Measurements from ENCODE around the gene SPAG9. TPM values are rescaled to one million over a fixed set of nuclear protein-coding genes. Genes with fewer than 3 reads are reported as not detected.

The SPAG9 gene
- total and polyA plus RNA-seq, 2 donors = 35.6 to 37.3 TPM

DNA sequence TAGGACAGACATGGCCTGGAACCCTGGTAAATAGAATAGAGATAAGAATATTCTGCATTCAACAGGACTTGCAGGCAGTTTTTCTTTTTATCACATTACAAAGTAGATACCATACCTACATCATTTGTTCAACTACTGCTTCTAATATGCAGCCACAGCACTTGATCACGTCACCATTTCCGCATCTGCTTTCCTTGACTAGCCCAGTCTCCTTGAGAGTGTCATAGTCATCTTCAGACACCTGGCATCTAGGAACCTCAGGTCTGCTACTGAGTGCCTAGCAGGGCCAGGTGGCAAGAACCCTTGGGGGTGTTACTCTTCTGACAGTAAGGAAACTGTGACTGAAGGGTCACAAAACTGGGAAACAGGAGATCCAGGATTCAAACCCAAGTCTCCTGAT, 161.3 kb downstream of the SPAG9 start:
- H3K4me1 ChIP-seq (ENCODE audit: control insufficient read depth in 2 of 2, insufficient read depth in 2 of 2, low read length in 2 of 2) = peaks cover 0 to 8% of the 10 kb centered on the region in 2 donors
- peaks cover 5 to 13% of the 10 kb centered on the region in 2 donors for H3K36me3 ChIP-seq (ENCODE audit: control insufficient read depth in 2 of 2, insufficient read depth in 2 of 2, low read length in 1 of 2)
- WGBS = 98% methylated on average over 2 of the region's 2 CpGs
- no peaks in the 10 kb centered on the region for H3K9me3 ChIP-seq (ENCODE audit: control insufficient read depth in 2 of 2, insufficient read depth in 1 of 2, low read length in 1 of 2)
- no peak for DNase-seq (ENCODE audit: low read depth in 6 of 9, low spot score in 9 of 9)
- peaks cover 0 to 9% of the 10 kb centered on the region in 2 donors for H3K27me3 ChIP-seq (ENCODE audit: control insufficient read depth in 2 of 2, insufficient read depth in 1 of 2, low read length in 1 of 2)
- no peak overlapping the region for H3K27ac ChIP-seq (ENCODE audit: low read depth in 1 of 2, low read length in 1 of 2)
- no peak overlapping the region for H3K4me3 ChIP-seq (ENCODE audit: low read length in 2 of 2)

DNA sequence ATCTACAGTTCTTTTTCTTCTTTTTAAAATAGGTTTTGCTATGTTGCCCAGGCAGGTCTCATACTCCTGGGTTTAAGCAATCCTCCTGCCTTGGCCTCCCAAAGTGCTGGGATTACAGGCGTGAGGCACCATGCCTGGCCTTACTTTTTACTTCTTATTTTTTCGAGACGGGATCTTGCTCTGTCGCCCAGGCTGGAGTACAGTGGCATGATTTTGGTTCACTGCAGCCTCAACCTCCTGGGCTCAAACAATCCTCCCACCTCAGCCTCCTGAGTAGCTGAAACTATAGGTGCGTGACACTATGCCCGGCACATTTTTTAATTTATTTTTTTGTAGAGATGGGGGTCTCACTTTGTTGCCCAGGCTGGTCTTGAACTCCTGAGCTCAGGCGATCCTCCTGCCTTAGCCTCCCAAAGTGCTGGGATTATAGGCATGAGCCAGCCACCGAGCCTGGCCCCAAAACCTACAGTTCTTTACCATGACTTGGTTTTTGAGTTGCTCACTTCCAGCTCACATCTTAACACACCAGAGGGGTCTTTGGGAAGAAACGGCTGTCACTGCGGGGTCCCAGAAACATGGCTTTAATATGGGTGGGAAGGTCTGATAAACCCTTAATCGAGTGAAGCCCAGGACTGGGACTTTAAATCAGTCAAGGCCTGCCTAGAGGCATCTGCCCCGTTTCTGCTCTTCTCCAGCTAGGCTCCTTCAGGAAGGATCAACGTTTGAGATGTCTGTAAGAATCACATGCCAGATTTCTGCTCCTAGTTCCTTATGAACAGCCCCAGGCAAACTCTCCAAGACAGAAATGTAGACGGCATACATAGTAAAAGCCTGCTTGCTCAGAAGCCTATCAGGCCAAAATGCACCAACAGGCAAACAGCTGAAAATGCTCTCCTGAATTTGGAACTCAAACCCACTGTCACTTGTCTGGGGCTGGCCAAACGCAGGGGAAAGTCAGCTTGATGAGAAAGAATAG, 162.8 kb downstream of the SPAG9 start:
- H3K27me3 ChIP-seq (ENCODE audit: control insufficient read depth in 2 of 2, insufficient read depth in 1 of 2, low read length in 1 of 2) = peaks cover 0 to 12% of the 10 kb centered on the region in 2 donors
- WGBS = 93% methylated on average over 15 of the region's 15 CpGs
- H3K9me3 ChIP-seq (ENCODE audit: control insufficient read depth in 2 of 2, insufficient read depth in 1 of 2, low read length in 1 of 2) = no peaks in the 10 kb centered on the region
- H3K36me3 ChIP-seq (ENCODE audit: control insufficient read depth in 2 of 2, insufficient read depth in 2 of 2, low read length in 1 of 2) = peaks cover 5 to 13% of the 10 kb centered on the region in 2 donors
- H3K4me3 ChIP-seq (ENCODE audit: low read length in 2 of 2) = no peak overlapping the region
- peaks cover 0 to 13% of the 10 kb centered on the region in 2 donors for H3K4me1 ChIP-seq (ENCODE audit: control insufficient read depth in 2 of 2, insufficient read depth in 2 of 2, low read length in 2 of 2)
- DNase-seq (ENCODE audit: low read depth in 6 of 9, low spot score in 9 of 9) = no peak
- no peak overlapping the region for H3K27ac ChIP-seq (ENCODE audit: low read depth in 1 of 2, low read length in 1 of 2)

DNA sequence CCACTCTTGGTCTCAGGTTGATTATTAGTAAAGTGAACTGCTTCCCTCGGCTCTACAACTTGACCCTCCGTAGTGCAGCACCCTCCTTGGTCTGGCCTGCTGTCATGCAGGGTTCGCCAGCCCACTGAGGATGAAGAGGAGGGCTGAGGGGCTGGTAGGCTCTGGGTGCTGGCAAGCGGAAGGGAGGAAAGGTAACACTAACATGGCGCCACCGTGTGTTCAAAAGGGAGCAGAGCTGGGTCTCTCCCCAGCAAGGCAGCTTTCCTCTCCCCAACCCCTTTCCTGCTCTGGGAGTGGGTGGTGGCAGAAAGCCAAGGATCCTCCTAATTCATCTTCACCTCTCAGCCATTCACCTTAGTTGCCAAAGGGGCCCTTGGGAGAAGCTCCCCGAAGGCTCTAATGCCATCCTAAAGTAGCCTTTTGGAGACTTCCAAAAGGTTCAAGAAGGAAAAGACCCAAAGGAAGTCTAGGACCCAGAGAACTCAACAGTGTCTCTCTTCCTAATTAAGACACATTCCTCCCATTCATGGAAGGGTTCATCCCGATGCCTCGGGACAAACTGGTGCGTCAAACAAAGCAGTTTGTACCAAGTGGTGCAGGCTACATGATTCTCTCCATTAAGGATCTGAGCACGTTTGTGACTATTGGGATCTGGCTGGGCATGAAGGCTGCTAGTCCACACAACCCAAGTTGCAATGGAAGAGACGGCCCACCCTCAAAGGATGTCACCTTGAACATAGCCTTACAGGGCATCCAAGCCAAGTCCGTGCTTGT, 163.7 kb downstream of the SPAG9 start:
- 48% methylated on average over 13 of the region's 13 CpGs for WGBS
- Histone ChIP-seq H3K4me3 (ENCODE audit: low read length in 2 of 2) (no peak overlapping the region), H3K9me3 (ENCODE audit: control insufficient read depth in 2 of 2, insufficient read depth in 1 of 2, low read length in 1 of 2) (no peaks in the 10 kb centered on the region), H3K27me3 (ENCODE audit: control insufficient read depth in 2 of 2, insufficient read depth in 1 of 2, low read length in 1 of 2) (peaks cover 0 to 12% of the 10 kb centered on the region in 2 donors), H3K36me3 (ENCODE audit: control insufficient read depth in 2 of 2, insufficient read depth in 2 of 2, low read length in 1 of 2) (peaks cover 5 to 13% of the 10 kb centered on the region in 2 donors), H3K27ac (ENCODE audit: low read depth in 1 of 2, low read length in 1 of 2) (no peak overlapping the region), H3K4me1 (ENCODE audit: control insufficient read depth in 2 of 2, insufficient read depth in 2 of 2, low read length in 2 of 2) (peaks cover 0 to 13% of the 10 kb centered on the region in 2 donors)
- peak in 8 of 9 donors; percentile 43 to 79 (median 62) for DNase-seq (ENCODE audit: low read depth in 6 of 9, low spot score in 9 of 9)

DNA sequence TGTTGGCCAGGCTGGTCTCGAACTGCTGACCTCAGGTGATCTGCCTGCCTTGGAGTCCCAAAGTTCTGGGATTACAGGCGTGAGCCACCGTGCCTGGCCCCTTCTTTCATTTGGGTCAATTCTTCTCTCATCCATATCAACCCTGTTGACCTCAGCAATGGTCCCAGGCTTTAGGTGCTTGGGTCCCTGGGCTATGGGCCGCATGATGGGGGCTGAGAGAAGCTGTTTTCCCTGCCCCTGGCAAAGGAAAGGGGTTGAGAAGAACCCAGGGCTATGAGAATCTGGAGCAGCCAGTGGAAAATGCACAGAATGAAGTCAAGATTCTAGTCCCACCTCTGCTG, 164.3 kb downstream of the SPAG9 start:
- WGBS = 95% methylated on average over 4 of the region's 4 CpGs

DNA sequence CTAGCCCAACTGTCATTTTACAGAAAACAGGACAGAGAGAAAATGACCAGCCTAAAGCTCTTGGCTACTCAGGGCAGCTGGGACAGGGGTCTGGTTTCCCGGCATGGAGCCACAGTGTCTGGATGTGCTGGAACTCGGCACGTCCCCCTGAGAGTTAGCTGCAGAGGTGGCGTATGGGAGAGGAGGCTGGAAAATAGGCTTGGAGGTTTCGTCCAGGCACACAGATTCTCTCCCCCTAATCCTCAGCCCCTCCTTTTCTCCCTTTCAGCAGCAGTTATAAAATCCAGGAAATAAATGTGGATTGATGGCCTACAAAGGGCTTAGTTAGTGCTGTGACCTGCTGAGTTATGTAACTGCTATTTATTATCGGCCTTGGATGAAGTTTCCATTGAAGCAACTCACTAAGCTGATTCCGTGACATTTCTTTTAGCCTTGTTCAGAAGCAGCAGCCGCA, 165.0 kb downstream of the SPAG9 start:
- Histone ChIP-seq H3K36me3 (ENCODE audit: control insufficient read depth in 2 of 2, insufficient read depth in 2 of 2, low read length in 1 of 2) (peaks cover 5 to 12% of the 10 kb centered on the region in 2 donors), H3K4me3 (ENCODE audit: low read length in 2 of 2) (no peak overlapping the region), H3K9me3 (ENCODE audit: control insufficient read depth in 2 of 2, insufficient read depth in 1 of 2, low read length in 1 of 2) (no peaks in the 10 kb centered on the region), H3K27me3 (ENCODE audit: control insufficient read depth in 2 of 2, insufficient read depth in 1 of 2, low read length in 1 of 2) (peaks cover 0 to 14% of the 10 kb centered on the region in 2 donors), H3K27ac (ENCODE audit: low read depth in 1 of 2, low read length in 1 of 2) (no peak overlapping the region), H3K4me1 (ENCODE audit: control insufficient read depth in 2 of 2, insufficient read depth in 2 of 2, low read length in 2 of 2) (peaks cover 0 to 16% of the 10 kb centered on the region in 2 donors)
- no peak for DNase-seq (ENCODE audit: low read depth in 6 of 9, low spot score in 9 of 9)
- WGBS = 96% methylated on average over 8 of the region's 8 CpGs

More for the DNA sequence above, 164.3 kb downstream of the SPAG9 start:
- H3K36me3 ChIP-seq (ENCODE audit: control insufficient read depth in 2 of 2, insufficient read depth in 2 of 2, low read length in 1 of 2) = peaks cover 5 to 13% of the 10 kb centered on the region in 2 donors
- H3K4me3 ChIP-seq (ENCODE audit: low read length in 2 of 2) = no peak overlapping the region
- DNase-seq (ENCODE audit: low read depth in 6 of 9, low spot score in 9 of 9) = no peak
- H3K27ac ChIP-seq (ENCODE audit: low read depth in 1 of 2, low read length in 1 of 2) = no peak overlapping the region
- peaks cover 0 to 12% of the 10 kb centered on the region in 2 donors for H3K27me3 ChIP-seq (ENCODE audit: control insufficient read depth in 2 of 2, insufficient read depth in 1 of 2, low read length in 1 of 2)
- H3K9me3 ChIP-seq (ENCODE audit: control insufficient read depth in 2 of 2, insufficient read depth in 1 of 2, low read length in 1 of 2) = no peaks in the 10 kb centered on the region
- H3K4me1 ChIP-seq (ENCODE audit: control insufficient read depth in 2 of 2, insufficient read depth in 2 of 2, low read length in 2 of 2) = peaks cover 0 to 13% of the 10 kb centered on the region in 2 donors

DNA sequence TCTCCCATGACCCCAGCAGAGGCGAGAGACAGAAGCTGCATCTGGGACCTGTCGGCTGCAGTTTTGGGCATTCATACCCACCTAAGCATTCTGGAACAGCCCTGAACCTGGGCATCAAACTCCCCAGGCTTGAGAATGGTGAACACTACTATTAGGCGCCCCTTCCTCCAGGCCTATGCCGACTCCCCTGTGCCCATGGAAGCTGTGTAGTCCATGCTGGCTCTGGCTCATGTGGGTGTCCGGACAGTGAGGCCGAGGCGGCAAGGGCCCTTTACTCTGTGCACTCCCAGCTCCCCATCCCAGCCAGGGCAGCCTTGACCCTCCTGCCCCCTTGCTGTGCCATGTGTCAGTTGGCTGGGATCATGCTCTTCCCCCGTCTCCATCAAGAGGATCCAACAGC, 165.5 kb downstream of the SPAG9 start:
- Histone ChIP-seq H3K4me3 (ENCODE audit: low read length in 2 of 2) (no peak overlapping the region), H3K36me3 (ENCODE audit: control insufficient read depth in 2 of 2, insufficient read depth in 2 of 2, low read length in 1 of 2) (peaks cover 5 to 7% of the 10 kb centered on the region in 2 donors), H3K27ac (ENCODE audit: low read depth in 1 of 2, low read length in 1 of 2) (no peak overlapping the region), H3K9me3 (ENCODE audit: control insufficient read depth in 2 of 2, insufficient read depth in 1 of 2, low read length in 1 of 2) (no peaks in the 10 kb centered on the region), H3K27me3 (ENCODE audit: control insufficient read depth in 2 of 2, insufficient read depth in 1 of 2, low read length in 1 of 2) (peaks cover 0 to 19% of the 10 kb centered on the region in 2 donors), H3K4me1 (ENCODE audit: control insufficient read depth in 2 of 2, insufficient read depth in 2 of 2, low read length in 2 of 2) (peaks cover 0 to 21% of the 10 kb centered on the region in 2 donors)
- no peak for DNase-seq (ENCODE audit: low read depth in 6 of 9, low spot score in 9 of 9)
- WGBS = 98% methylated on average over 8 of the region's 8 CpGs

DNA sequence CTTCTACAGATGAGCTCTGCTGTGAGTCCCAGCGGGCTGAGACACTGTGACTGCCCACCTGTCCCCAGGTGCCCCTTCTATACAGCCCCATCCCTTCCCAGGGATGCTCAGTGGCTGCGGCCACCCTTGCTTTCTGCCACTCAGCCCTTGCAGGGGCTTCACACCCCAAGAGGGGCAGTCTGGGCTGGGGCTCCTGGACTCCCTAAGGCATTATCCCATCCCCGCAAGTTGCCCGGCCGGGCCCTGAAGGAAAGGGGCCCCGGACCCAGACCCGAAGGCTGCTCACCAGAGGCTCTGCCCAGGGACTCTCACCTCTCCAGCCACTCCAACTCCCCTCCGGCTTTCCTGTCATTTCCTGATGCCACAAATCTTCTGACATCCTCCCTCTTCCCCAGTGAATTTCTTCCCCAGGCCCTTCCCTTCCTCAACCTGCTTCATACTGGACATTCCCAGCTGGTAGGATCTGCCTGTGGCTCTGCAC, 166.0 kb downstream of the SPAG9 start:
- H3K36me3 ChIP-seq (ENCODE audit: control insufficient read depth in 2 of 2, insufficient read depth in 2 of 2, low read length in 1 of 2) = peaks cover 2 to 5% of the 10 kb centered on the region in 2 donors
- no peak for DNase-seq (ENCODE audit: low read depth in 6 of 9, low spot score in 9 of 9)
- H3K4me1 ChIP-seq (ENCODE audit: control insufficient read depth in 2 of 2, insufficient read depth in 2 of 2, low read length in 2 of 2) = peaks cover 0 to 26% of the 10 kb centered on the region in 2 donors
- H3K4me3 ChIP-seq (ENCODE audit: low read length in 2 of 2) = no peak overlapping the region
- WGBS = 89% methylated on average over 8 of the region's 8 CpGs
- H3K27me3 ChIP-seq (ENCODE audit: control insufficient read depth in 2 of 2, insufficient read depth in 1 of 2, low read length in 1 of 2) = peaks cover 0 to 24% of the 10 kb centered on the region in 2 donors
- H3K9me3 ChIP-seq (ENCODE audit: control insufficient read depth in 2 of 2, insufficient read depth in 1 of 2, low read length in 1 of 2) = no peaks in the 10 kb centered on the region
- H3K27ac ChIP-seq (ENCODE audit: low read depth in 1 of 2, low read length in 1 of 2) = no peak overlapping the region

DNA sequence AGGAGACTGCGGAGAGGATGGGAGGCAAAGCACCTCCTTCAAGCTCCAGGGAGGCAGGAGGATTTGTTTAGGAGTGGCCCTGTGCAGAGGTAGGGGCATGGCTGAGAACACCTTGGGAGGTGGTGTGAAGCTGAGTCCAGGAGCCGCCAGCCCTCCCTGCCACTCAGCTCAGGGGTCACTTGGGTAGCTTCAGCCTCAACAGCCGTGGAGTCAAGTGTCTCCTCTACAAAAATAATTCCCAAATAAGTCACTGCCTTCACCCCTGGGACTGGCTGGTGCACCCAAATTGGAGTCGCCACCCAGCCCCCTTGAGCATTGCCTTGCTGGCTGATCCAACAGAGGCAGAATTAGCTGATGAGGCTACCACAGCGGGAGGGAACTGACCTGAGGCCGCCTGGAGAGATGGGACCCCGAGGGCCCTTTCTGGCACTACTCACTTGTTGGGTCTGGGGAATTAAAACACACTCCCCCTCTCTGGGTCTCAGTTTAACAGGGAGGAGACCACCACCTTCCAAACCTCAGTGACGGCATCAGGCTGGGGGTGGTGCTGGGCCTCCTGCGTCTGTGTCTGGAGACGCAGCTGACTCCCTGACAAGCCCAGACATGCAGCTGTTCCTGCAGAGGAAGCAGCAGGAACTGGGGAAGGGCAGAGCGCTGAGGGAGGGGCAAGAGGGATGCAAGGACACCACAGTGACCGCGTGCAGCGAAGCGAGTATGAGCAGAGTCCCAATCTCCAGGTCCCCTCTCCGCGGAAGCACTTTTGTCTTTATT, 166.7 kb downstream of the SPAG9 start:
- H3K27ac ChIP-seq (ENCODE audit: low read depth in 1 of 2, low read length in 1 of 2) = no peak overlapping the region
- H3K9me3 ChIP-seq (ENCODE audit: control insufficient read depth in 2 of 2, insufficient read depth in 1 of 2, low read length in 1 of 2) = no peaks in the 10 kb centered on the region
- H3K4me1 ChIP-seq (ENCODE audit: control insufficient read depth in 2 of 2, insufficient read depth in 2 of 2, low read length in 2 of 2) = peaks cover 0 to 32% of the 10 kb centered on the region in 2 donors
- peak in 1 of 9 donors; percentile 28 for DNase-seq (ENCODE audit: low read depth in 6 of 9, low spot score in 9 of 9)
- H3K27me3 ChIP-seq (ENCODE audit: control insufficient read depth in 2 of 2, insufficient read depth in 1 of 2, low read length in 1 of 2) = peaks cover 0 to 24% of the 10 kb centered on the region in 2 donors
- no peak overlapping the region for H3K4me3 ChIP-seq (ENCODE audit: low read length in 2 of 2)
- H3K36me3 ChIP-seq (ENCODE audit: control insufficient read depth in 2 of 2, insufficient read depth in 2 of 2, low read length in 1 of 2) = peaks cover 0 to 2% of the 10 kb centered on the region in 2 donors
- whole genome bisulfite sequencing = 68% methylated on average over 17 of the region's 17 CpGs

Measured in thymus (tissue), 11 donors.